ENCODE measurements around the gene ZNRD2.

The ZNRD2 gene

DNA sequence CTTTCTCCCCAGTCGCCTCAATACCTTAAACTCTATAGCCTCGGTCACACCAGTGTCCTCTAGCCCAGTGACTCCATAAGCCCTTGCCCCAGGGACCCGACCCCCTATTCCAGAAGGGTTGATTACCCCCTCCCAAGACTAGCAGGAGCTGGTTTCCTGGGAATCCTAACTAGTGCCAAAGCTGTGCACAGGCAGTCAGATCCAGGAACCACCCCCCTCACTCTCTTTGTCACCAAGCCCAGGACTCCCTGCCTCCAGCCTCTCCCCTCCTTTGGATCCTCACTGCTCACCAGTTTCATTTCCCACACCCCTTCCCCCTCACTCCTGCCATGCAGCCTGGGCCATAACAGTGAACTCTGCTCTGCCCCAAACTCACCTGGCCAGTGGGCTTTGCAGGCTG, 21.9 kb upstream of the ZNRD2 start:
- H3K9me3 ChIP-seq (ENCODE audit: control insufficient read depth, low read length) = no peaks in the 10 kb centered on the region
- peaks cover 66% of the 10 kb centered on the region for H3K27me3 ChIP-seq (ENCODE audit: control insufficient read depth, insufficient read depth, low read length, poor library complexity, severe bottlenecking)
- peaks cover 5% of the 10 kb centered on the region for H3K4me1 ChIP-seq (ENCODE audit: control insufficient read depth, insufficient read depth, low read length)
- no peak overlapping the region for H3K4me3 ChIP-seq (ENCODE audit: insufficient read depth, low read depth, low read length)
- no peaks in the 10 kb centered on the region for H3K36me3 ChIP-seq (ENCODE audit: control insufficient read depth, insufficient read depth, low read length)
- no peak overlapping the region for H3K27ac ChIP-seq (ENCODE audit: insufficient read depth, low read depth, low read length, poor library complexity, severe bottlenecking)
- WGBS, 2 experiments = 89 to 90% methylated on average over 3 of the region's 3 CpGs

DNA sequence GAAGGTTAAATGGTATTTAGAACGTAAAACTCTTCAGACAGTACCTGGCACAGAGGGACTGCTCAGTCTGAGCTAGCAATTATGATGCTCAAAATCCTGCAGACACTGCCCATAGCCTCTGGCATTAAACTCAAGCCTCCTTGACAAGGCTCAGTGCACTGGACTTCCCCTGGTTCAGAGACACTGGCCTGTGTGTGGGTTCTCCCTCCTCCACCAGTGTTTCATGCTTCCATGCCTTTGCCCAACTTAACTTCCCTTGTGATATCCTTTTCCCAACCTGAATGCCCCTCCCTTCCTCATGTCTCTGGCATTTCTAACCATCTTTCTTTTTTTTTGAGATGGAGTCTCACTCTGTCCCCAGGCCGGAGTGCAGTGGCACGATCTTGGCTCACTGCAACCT, 21.2 kb upstream of the ZNRD2 start:
- peaks cover 65% of the 10 kb centered on the region for H3K27me3 ChIP-seq (ENCODE audit: control insufficient read depth, insufficient read depth, low read length, poor library complexity, severe bottlenecking)
- no peaks in the 10 kb centered on the region for H3K9me3 ChIP-seq (ENCODE audit: control insufficient read depth, low read length)
- no peaks in the 10 kb centered on the region for H3K36me3 ChIP-seq (ENCODE audit: control insufficient read depth, insufficient read depth, low read length)
- H3K4me3 ChIP-seq (ENCODE audit: insufficient read depth, low read depth, low read length) = no peak overlapping the region
- no peak overlapping the region for H3K27ac ChIP-seq (ENCODE audit: insufficient read depth, low read depth, low read length, poor library complexity, severe bottlenecking)
- 88 to 95% methylated on average over 3 of the region's 3 CpGs for WGBS, 2 experiments
- peaks cover 12% of the 10 kb centered on the region for H3K4me1 ChIP-seq (ENCODE audit: control insufficient read depth, insufficient read depth, low read length)

DNA sequence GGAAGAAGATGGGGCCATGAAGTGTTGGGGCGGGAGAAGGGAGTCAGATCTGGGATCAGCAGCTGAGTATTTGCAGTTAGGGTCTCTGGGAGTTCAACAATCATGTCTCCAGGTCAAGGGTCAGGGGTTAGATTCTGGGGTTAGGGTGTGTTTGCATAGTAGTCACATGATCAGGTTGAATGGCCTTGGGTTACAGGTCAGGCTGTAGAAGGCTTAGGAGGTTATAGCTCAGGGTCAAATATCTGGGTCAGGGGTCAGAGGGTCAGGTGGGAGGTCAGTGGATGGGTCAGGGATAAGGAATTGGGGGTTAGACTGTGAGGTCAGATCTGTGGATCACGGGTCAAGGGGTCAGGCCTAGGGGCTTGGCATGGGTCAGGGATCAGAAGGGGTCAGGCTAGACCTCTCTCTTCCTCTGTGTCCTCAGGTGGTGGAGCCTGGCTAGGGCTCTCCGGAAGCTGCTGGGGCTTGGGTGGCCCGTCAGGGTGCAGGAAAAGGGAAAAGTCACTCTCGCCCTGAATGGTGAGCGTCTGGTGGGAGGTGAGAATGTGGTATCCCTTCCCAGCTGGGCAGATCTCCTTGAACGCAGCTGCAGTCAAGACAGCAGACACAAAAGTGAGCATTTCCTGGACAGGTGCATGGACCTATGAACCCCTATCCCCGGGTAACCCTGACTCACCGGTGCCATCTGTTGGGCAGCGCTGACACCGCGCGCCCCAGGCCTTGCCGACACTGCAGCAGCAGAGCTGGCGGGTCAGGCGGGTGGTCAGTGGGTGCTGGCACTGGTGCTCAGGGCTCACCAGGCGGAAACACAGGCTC, 18.5 kb upstream of the ZNRD2 start:
- H3K4me3 ChIP-seq (ENCODE audit: insufficient read depth, low read depth, low read length) = no peak overlapping the region
- no peak overlapping the region for H3K27ac ChIP-seq (ENCODE audit: insufficient read depth, low read depth, low read length, poor library complexity, severe bottlenecking)
- peaks cover 28% of the 10 kb centered on the region for H3K4me1 ChIP-seq (ENCODE audit: control insufficient read depth, insufficient read depth, low read length)
- peaks cover 55% of the 10 kb centered on the region for H3K27me3 ChIP-seq (ENCODE audit: control insufficient read depth, insufficient read depth, low read length, poor library complexity, severe bottlenecking)
- no peaks in the 10 kb centered on the region for H3K9me3 ChIP-seq (ENCODE audit: control insufficient read depth, low read length)
- WGBS, 2 experiments = 59% methylated on average over 17 of the region's 17 CpGs
- no peaks in the 10 kb centered on the region for H3K36me3 ChIP-seq (ENCODE audit: control insufficient read depth, insufficient read depth, low read length)

DNA sequence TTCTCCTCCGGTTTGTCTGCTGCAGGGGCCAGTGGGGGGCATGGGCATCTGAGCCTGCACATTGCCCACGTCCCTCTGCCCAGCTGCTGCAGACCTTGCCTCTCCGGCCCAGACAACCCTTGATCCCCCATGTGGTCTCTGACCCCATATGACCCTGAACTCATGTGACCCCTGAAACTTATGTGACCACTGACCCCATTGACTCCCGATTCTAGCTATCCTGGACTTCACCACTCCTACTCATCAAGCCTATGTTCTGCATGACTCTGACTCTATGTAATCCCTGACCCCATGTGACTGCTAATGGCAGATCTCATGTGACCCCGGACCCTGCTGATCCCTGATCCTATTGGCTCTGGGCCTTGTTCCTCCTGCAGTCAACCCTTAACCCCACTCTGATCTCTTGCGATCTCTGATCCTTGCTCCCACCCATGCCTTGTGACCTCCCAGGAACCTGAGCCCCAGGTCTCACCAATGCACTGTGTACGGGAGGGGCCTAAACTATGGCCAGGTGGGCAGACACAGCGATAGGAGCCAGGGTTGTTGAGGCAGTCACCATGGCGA, 17.8 kb upstream of the ZNRD2 start:
- no peaks in the 10 kb centered on the region for H3K36me3 ChIP-seq (ENCODE audit: control insufficient read depth, insufficient read depth, low read length)
- no peak overlapping the region for H3K4me3 ChIP-seq (ENCODE audit: insufficient read depth, low read depth, low read length)
- H3K9me3 ChIP-seq (ENCODE audit: control insufficient read depth, low read length) = no peaks in the 10 kb centered on the region
- 85% methylated on average over 9 of the region's 9 CpGs for WGBS, 2 experiments
- peaks cover 32% of the 10 kb centered on the region for H3K4me1 ChIP-seq (ENCODE audit: control insufficient read depth, insufficient read depth, low read length)
- H3K27ac ChIP-seq (ENCODE audit: insufficient read depth, low read depth, low read length, poor library complexity, severe bottlenecking) = no peak overlapping the region
- peaks cover 55% of the 10 kb centered on the region for H3K27me3 ChIP-seq (ENCODE audit: control insufficient read depth, insufficient read depth, low read length, poor library complexity, severe bottlenecking)

DNA sequence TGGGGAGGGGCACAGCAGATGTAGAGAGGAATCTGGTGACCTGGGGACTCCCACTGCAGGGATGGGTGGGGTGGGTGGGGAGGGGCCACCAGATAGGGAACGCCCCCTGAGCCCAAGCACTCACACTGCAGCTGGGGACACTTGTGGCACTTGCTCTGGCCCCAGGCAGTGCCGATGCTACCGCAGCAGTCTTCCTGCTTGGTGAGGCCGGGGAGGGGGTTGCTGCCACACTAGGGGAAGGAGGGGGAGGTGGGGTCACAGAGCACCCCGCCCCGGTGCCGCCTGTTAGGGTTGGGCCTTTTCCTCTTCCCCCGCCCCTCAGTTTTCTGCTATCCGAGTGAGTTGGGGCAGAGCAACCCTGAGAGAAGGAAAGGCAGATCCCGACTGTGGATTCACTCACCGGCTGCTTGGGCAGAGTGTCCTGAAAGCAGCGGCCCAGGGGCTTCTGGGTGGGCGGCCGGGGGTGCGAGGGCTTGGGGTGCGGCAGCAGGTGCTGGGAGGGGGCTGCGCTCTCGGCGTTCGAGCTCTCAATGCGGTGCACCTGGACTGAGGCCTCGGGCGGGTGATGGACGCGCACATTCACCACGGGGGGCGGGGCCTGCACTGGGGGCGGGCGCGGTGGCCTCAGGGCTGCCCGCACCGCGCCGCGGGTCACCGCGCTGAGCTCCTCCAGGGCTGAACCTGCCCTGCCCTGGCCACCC, 16.8 kb upstream of the ZNRD2 start:
- WGBS, 2 experiments = 20 to 21% methylated on average over 37 of the region's 37 CpGs
- Histone ChIP-seq H3K36me3 (ENCODE audit: control insufficient read depth, insufficient read depth, low read length) (no peaks in the 10 kb centered on the region), H3K9me3 (ENCODE audit: control insufficient read depth, low read length) (no peaks in the 10 kb centered on the region), H3K27ac (ENCODE audit: insufficient read depth, low read depth, low read length, poor library complexity, severe bottlenecking) (no peak overlapping the region), H3K4me1 (ENCODE audit: control insufficient read depth, insufficient read depth, low read length) (peaks cover 32% of the 10 kb centered on the region), H3K27me3 (ENCODE audit: control insufficient read depth, insufficient read depth, low read length, poor library complexity, severe bottlenecking) (peaks cover 46% of the 10 kb centered on the region), H3K4me3 (ENCODE audit: insufficient read depth, low read depth, low read length) (peak overlapping the region; percentile 20)

DNA sequence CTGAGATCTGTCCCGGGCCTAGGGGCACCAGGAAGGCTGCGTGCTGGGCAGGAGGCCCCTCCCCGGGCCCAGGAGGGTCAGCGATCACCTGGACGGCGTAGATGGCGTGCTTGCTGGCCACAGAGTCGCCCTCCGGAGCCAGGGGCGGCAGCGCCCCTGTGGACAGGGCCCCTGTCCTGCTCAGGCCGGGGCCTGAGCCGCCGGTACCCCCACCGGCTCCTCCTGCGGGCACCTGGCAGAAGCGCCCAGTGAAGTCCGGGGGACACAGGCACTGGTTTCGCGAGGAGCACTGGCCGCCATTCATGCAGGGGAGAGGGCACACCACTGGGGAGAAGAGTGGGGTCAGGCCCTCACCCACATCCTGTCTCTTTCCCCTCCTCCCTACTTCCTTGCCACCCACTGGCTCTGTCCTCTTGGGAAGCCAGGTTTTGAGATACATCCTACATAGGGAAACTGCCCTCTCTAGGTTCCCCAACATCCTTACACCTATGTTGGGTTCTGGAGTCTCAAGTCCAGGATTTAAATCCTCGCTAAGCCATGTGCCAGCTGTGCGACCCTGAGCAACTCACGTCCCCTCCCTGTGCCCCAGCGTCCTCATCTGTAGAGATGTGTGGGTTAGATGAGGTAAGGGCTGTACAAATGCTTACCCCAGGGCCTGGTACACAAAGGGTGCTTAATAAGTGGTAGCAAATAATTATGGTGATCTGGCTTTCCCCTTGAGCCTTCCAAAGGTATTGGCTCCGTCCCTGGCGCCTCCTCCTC, 16.0 kb upstream of the ZNRD2 start:
- 84 to 85% methylated on average over 27 of the region's 27 CpGs for WGBS, 2 experiments
- Histone ChIP-seq H3K9me3 (ENCODE audit: control insufficient read depth, low read length) (no peaks in the 10 kb centered on the region), H3K4me3 (ENCODE audit: insufficient read depth, low read depth, low read length) (peak overlapping the region; percentile 20), H3K4me1 (ENCODE audit: control insufficient read depth, insufficient read depth, low read length) (peaks cover 39% of the 10 kb centered on the region), H3K27me3 (ENCODE audit: control insufficient read depth, insufficient read depth, low read length, poor library complexity, severe bottlenecking) (peaks cover 42% of the 10 kb centered on the region), H3K27ac (ENCODE audit: insufficient read depth, low read depth, low read length, poor library complexity, severe bottlenecking) (no peak overlapping the region), H3K36me3 (ENCODE audit: control insufficient read depth, insufficient read depth, low read length) (no peaks in the 10 kb centered on the region)

DNA sequence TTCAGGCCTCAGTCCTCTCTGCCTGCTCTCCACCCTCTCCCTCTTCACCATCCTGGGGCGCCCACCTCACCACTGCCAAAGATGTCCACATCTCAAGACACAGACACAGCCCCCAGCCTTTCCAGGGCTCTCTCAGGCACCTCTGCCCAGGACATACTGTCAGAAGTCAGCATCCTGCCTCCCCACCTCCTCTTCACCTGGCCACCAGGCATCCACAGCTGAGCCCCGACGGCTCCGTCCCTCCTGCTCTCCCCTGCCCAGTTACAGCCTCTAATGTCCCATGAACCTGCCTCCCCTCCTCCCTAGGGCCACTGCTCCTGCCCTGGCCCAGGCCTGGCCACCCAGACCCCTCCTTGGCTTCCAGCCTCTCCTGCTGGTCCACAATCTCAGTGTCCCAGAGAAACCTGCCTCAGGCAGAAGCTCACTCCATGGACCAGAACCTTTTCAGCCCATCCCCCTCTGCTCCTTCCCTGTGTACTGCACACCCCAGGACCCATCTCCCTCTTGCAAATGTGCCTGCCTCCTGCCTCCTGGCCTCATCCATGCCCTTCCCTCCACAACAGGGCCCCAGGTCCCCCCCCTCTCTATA, 15.3 kb upstream of the ZNRD2 start:
- Histone ChIP-seq H3K36me3 (ENCODE audit: control insufficient read depth, insufficient read depth, low read length) (no peaks in the 10 kb centered on the region), H3K27me3 (ENCODE audit: control insufficient read depth, insufficient read depth, low read length, poor library complexity, severe bottlenecking) (peaks cover 45% of the 10 kb centered on the region), H3K4me1 (ENCODE audit: control insufficient read depth, insufficient read depth, low read length) (peaks cover 45% of the 10 kb centered on the region), H3K9me3 (ENCODE audit: control insufficient read depth, low read length) (no peaks in the 10 kb centered on the region), H3K4me3 (ENCODE audit: insufficient read depth, low read depth, low read length) (no peak overlapping the region), H3K27ac (ENCODE audit: insufficient read depth, low read depth, low read length, poor library complexity, severe bottlenecking) (no peak overlapping the region)
- WGBS, 2 experiments = 91 to 92% methylated on average over 4 of the region's 4 CpGs

DNA sequence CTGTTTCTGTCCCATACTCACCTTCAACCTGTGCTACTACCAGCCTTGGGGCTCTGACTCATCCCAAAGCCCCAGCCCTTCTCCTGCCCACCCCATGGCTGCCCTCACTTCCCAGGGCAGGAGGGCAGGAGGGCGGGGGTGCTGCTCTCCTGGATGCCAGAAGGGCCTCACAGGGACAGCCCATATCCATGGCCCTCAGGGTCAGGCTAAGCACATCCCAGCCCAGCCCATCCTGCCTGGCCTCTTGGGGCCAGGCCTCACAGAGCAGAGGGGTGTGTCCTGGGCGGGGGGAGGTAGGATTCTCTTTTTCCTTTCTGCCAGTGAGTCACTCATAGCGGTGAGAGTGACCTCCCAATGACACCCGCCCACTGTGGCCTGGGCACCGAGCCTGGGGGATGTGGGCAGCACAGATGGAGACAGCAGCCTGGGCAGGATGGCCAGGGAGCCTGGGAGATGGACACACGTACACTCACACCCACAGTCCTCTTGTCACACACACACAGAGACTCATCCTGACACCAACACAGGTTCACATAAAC, 14.5 kb upstream of the ZNRD2 start:
- 70 to 81% methylated on average over 6 of the region's 6 CpGs for WGBS, 2 experiments
- Histone ChIP-seq H3K9me3 (ENCODE audit: control insufficient read depth, low read length) (no peaks in the 10 kb centered on the region), H3K27me3 (ENCODE audit: control insufficient read depth, insufficient read depth, low read length, poor library complexity, severe bottlenecking) (peaks cover 43% of the 10 kb centered on the region), H3K27ac (ENCODE audit: insufficient read depth, low read depth, low read length, poor library complexity, severe bottlenecking) (no peak overlapping the region), H3K36me3 (ENCODE audit: control insufficient read depth, insufficient read depth, low read length) (no peaks in the 10 kb centered on the region), H3K4me3 (ENCODE audit: insufficient read depth, low read depth, low read length) (no peak overlapping the region), H3K4me1 (ENCODE audit: control insufficient read depth, insufficient read depth, low read length) (peaks cover 53% of the 10 kb centered on the region)

DNA sequence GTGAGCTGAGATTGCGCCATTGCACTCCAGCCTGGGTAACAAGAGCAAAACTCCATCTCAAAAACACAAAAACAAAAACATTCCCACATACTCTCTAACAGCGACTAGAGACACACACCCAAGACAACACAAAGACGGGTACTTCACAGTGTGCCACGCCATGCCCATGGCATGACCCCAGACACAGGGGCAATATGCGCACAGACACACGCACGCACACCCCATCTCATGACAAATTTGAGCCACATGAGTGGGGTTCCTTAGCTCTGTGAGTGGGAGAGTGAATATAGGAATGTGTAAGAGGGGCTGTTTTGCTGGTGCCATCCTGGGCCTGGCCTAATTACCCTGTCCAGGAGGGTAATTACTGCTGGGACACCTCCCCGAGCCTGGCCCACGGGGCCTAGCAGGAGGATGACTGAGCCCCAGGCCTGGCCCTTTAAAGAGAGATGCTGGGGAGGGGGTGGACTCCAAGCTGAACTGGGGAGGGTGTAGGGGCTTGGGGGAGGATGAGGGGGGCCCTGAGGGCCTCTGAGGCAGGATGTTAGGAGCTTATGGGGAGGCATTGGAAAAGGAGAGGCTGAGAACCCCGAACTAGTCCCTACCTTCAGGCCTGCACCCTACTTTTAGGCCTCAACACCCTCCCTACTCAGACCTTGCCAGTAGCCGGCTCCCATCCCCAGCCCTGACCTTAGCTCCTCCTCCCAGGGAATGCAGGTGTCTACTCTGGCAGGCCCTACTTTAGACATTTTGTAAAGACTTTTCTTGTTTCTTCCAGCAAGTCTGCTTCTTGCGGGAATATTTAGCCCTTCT, 13.6 kb upstream of the ZNRD2 start:
- Histone ChIP-seq H3K27me3 (ENCODE audit: control insufficient read depth, insufficient read depth, low read length, poor library complexity, severe bottlenecking) (peaks cover 41% of the 10 kb centered on the region), H3K36me3 (ENCODE audit: control insufficient read depth, insufficient read depth, low read length) (no peaks in the 10 kb centered on the region), H3K9me3 (ENCODE audit: control insufficient read depth, low read length) (no peaks in the 10 kb centered on the region), H3K27ac (ENCODE audit: insufficient read depth, low read depth, low read length, poor library complexity, severe bottlenecking) (no peak overlapping the region), H3K4me1 (ENCODE audit: control insufficient read depth, insufficient read depth, low read length) (peaks cover 59% of the 10 kb centered on the region), H3K4me3 (ENCODE audit: insufficient read depth, low read depth, low read length) (no peak overlapping the region)
- WGBS, 2 experiments = 87 to 88% methylated on average over 12 of the region's 12 CpGs

All from ectodermal cell (in vitro differentiated cells).